K562 (cell line): ENCODE measurements around the gene SMG5. TPM values are rescaled to one million over a fixed set of nuclear protein-coding genes. Genes with fewer than 3 reads are reported as not detected.
A peak's percentile ranks its signal among the peaks of the same experiment; 100 is the strongest.

Experiments used
- ARHGAP35 ChIP-seq: fragments of 450-650 bp; IDR thresholded peaks from 2 replicates; pipeline ENCODE4 v1.6.1; 2018; ENCODE audit not compliant: partially characterized antibody
- KAT7 ChIP-seq: sonication (generic); formaldehyde crosslinking; IDR thresholded peaks from 2 replicates; pipeline ENCODE4 v1.8.0; 2022; ENCODE audit warnings: missing genetic modification reagents, mild to moderate bottlenecking, borderline replicate concordance
- LEF1 ChIP-seq: fragments of 450-650 bp; IDR thresholded peaks from 2 replicates; pipeline ENCODE4 v1.6.1; 2016; ENCODE audit warnings: mild to moderate bottlenecking
- NFRKB ChIP-seq: fragments of 450-650 bp; IDR thresholded peaks from 2 replicates; pipeline ENCODE4 v1.6.1; 2016; ENCODE audit warnings: low read depth
- NR2C1 ChIP-seq, 2 experiments: fragments of 450-650 bp; IDR thresholded peaks; 2 replicates each; pipeline ENCODE4 v1.6.1; 2017; ENCODE audit warnings: mild to moderate bottlenecking in 2 of 2, antibody characterized with exemption in 1 of 2, inconsistent platforms in 1 of 2, missing compliant biosample characterization in 1 of 2, missing genetic modification characterization in 1 of 2
- POLR2A ChIP-seq: fragments of 450-650 bp; conservative IDR thresholded peaks from 2 replicates; pipeline ENCODE4 v1.6.1; 2016
- RB1 ChIP-seq: fragments of 450-650 bp; IDR thresholded peaks from 2 replicates; pipeline ENCODE4 v1.6.1; 2017; ENCODE audit warnings: low read depth, mild to moderate bottlenecking
- SAP30 ChIP-seq: fragments of 200-600 bp; sonication (generic); IDR thresholded peaks from 2 replicates; pipeline ENCODE4 v1.6.1; 2012; ENCODE audit warnings: borderline replicate concordance, low read depth, mild to moderate bottlenecking, moderate library complexity, low read length, control low read depth, inconsistent platforms; ENCODE audit not compliant: insufficient read depth, poor library complexity, severe bottlenecking
- SMARCE1 ChIP-seq: fragments of 450-650 bp; IDR thresholded peaks from 2 replicates; pipeline ENCODE4 v1.7.1; 2016; ENCODE audit warnings: mild to moderate bottlenecking
- SRSF7 ChIP-seq: fragments of 200-400 bp; formaldehyde crosslinking; optimal IDR thresholded peaks from 2 replicates; pipeline ENCODE3; 2017; ENCODE audit warnings: mild to moderate bottlenecking, low read depth, low read length
- ZBED1 ChIP-seq: IDR thresholded peaks from 2 replicates; pipeline ENCODE4 v1.6.1; 2014
- ZNF134 ChIP-seq: fragments of 250-450 bp; sonication (Bioruptor Pico); conservative IDR thresholded peaks from 2 replicates; pipeline ENCODE4 v1.4.0; 2020
- ZNF551 ChIP-seq: fragments of 250-450 bp; sonication (Bioruptor Pico); IDR thresholded peaks from 2 replicates; pipeline ENCODE4 v1.5.0; 2021; ENCODE audit warnings: mild to moderate bottlenecking, moderate library complexity
- polyA plus RNA-seq, 8 experiments: library from polyadenylated mRNA; depleted of rRNA in 4 of 8; stranded (reverse) in 5 of 8; unstranded in 3 of 8; fragments of >200 nt; fragmentation: Nextera tagmentation in 2 of 8; fragmentation: Illumina TruSeq in 1 of 8; extraction: Ambion mirVana in 2 of 8; extraction: Trizol in 1 of 8; gene quantifications; 2 replicates each; pipeline versions ENCODE4 v1.2.1 to v1.2.3, GENCODE V29; 2011 to 2014; ENCODE audit warnings: inconsistent platforms in 1 of 8, missing spikeins in 1 of 8
- total RNA-seq, 7 experiments: library from RNA; depleted of rRNA in 6 of 7; stranded (reverse); fragments of >200 nt in 6 of 7; fragmentation: Illumina TruSeq in 2 of 7; extraction: Trizol in 2 of 7; gene quantifications; 2 replicates each; pipeline versions ENCODE4 v1.2.1 to v1.2.3, GENCODE V29; 2011 to 2021; ENCODE audit warnings: low replicate concordance in 1 of 7
- TF ChIP-seq, protein P1 (sequence below): fragments of 200-800 bp; sonication (Bioruptor generic); IDR thresholded peaks from 2 replicates; pipeline ENCODE4 v1.6.1; 2017; ENCODE audit warnings: missing genetic modification characterization, missing compliant biosample characterization
- TF ChIP-seq, protein P2 (sequence below): fragments of 450-650 bp; IDR thresholded peaks from 2 replicates; pipeline ENCODE4 v1.6.1; 2018; ENCODE audit not compliant: partially characterized antibody
- TF ChIP-seq, protein P3 (sequence below): sonication (generic); formaldehyde crosslinking; IDR thresholded peaks from 2 replicates; pipeline ENCODE4 v1.8.0; 2022; ENCODE audit warnings: missing genetic modification reagents, mild to moderate bottlenecking, moderate library complexity, borderline replicate concordance
- TF ChIP-seq, protein P4 (sequence below), 2 experiments: fragments of 450-650 bp; IDR thresholded peaks; 2 replicates each; pipeline ENCODE4 v1.6.1; 2018; ENCODE audit warnings: mild to moderate bottlenecking in 2 of 2, low read depth in 1 of 2; ENCODE audit not compliant: partially characterized antibody in 2 of 2

The SMG5 gene
- total and polyA plus RNA-seq, 9 of the 15 experiments (the other 6 are each of a cell fraction or from before 2014, with no cell fraction given) = 1.4 to 85.9 (median 53.0) TPM

DNA sequence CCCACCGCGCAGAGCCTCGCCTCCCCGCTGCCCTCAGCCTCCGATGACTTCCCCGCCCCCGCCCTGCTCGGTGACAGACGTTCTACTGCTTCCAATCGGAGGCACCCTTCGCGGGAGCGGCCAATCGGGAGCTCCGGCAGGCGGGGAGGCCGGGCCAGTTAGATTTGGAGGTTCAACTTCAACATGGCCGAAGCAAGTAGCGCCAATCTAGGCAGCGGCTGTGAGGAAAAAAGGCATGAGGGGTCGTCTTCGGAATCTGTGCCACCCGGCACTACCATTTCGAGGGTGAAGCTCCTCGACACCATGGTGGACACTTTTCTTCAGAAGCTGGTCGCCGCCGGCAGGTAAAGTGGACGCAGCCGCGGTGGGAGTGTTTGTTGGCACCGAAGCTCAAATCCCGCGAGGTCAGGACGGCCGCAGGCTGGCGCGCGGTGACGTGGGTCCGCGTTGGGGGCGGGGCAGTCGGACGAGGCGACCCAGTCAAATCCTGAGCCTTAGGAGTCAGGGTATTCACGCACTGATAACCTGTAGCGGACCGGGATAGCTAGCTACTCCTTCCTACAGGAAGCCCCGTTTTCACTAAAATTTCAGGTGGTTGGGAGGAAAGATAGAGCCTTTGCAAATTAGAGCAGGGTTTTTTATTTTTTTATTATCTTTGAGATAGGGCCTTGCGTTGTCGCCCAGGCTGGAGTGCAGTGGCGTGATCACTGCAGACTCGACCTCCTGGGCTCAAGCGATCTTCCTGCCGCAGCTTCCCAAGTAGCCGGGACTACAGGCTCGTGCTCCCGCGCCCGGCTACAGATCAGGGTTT, 69.6 kb downstream of the SMG5 start, which contains the start of gene PMF1 (continued):
- TF ChIP-seq, protein P1, sequence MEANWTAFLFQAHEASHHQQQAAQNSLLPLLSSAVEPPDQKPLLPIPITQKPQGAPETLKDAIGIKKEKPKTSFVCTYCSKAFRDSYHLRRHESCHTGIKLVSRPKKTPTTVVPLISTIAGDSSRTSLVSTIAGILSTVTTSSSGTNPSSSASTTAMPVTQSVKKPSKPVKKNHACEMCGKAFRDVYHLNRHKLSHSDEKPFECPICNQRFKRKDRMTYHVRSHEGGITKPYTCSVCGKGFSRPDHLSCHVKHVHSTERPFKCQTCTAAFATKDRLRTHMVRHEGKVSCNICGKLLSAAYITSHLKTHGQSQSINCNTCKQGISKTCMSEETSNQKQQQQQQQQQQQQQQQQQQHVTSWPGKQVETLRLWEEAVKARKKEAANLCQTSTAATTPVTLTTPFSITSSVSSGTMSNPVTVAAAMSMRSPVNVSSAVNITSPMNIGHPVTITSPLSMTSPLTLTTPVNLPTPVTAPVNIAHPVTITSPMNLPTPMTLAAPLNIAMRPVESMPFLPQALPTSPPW = peak; percentile 71
- TF ChIP-seq SAP30 (peak; percentile 53), KAT7 (CRISPR knock-in tag) (peak; percentile 71; the same call in 1 of the 2 replicates), SRSF7 (no peak), ZNF134 (CRISPR knock-in tag) (peak; percentile 92; the same call in 1 of the 2 replicates), ZNF551 (no peak), NR2C1 (IDR thresholded peaks at IDR 0.05) (peak; percentile 37; the same call in 1 of the 2 replicates), NR2C1 (tag; IDR thresholded peaks at IDR 0.05) (peak; percentile 32; the same call in 1 of the 2 replicates), ARHGAP35 (peak; percentile 85), LEF1 (peak; percentile 34; the same call in 1 of the 2 replicates), POLR2A (peak; percentile 98), SMARCE1 (no peak), ZBED1 (0 out of 2 replicates have a peak, but pooled peaks have one; percentile 19), NFRKB (peak; percentile 95), RB1 (peak; percentile 58; the same call in 1 of the 2 replicates)
- TF ChIP-seq, protein P2, sequence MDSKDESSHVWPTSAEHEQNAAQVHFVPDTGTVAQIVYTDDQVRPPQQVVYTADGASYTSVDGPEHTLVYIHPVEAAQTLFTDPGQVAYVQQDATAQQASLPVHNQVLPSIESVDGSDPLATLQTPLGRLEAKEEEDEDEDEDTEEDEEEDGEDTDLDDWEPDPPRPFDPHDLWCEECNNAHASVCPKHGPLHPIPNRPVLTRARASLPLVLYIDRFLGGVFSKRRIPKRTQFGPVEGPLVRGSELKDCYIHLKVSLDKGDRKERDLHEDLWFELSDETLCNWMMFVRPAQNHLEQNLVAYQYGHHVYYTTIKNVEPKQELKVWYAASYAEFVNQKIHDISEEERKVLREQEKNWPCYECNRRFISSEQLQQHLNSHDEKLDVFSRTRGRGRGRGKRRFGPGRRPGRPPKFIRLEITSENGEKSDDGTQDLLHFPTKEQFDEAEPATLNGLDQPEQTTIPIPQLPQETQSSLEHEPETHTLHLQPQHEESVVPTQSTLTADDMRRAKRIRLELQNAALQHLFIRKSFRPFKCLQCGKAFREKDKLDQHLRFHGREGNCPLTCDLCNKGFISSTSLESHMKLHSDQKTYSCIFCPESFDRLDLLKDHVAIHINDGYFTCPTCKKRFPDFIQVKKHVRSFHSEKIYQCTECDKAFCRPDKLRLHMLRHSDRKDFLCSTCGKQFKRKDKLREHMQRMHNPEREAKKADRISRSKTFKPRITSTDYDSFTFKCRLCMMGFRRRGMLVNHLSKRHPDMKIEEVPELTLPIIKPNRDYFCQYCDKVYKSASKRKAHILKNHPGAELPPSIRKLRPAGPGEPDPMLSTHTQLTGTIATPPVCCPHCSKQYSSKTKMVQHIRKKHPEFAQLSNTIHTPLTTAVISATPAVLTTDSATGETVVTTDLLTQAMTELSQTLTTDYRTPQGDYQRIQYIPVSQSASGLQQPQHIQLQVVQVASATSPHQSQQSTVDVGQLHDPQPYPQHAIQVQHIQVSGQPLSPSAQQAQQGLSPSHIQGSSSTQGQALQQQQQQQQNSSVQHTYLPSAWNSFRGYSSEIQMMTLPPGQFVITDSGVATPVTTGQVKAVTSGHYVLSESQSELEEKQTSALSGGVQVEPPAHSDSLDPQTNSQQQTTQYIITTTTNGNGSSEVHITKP = peak; percentile 91
- TF ChIP-seq, protein P3, sequence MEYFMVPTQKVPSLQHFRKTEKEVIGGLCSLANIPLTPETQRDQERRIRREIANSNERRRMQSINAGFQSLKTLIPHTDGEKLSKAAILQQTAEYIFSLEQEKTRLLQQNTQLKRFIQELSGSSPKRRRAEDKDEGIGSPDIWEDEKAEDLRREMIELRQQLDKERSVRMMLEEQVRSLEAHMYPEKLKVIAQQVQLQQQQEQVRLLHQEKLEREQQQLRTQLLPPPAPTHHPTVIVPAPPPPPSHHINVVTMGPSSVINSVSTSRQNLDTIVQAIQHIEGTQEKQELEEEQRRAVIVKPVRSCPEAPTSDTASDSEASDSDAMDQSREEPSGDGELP (CRISPR knock-in tag) = peak; percentile 86
- TF ChIP-seq, protein P4, sequence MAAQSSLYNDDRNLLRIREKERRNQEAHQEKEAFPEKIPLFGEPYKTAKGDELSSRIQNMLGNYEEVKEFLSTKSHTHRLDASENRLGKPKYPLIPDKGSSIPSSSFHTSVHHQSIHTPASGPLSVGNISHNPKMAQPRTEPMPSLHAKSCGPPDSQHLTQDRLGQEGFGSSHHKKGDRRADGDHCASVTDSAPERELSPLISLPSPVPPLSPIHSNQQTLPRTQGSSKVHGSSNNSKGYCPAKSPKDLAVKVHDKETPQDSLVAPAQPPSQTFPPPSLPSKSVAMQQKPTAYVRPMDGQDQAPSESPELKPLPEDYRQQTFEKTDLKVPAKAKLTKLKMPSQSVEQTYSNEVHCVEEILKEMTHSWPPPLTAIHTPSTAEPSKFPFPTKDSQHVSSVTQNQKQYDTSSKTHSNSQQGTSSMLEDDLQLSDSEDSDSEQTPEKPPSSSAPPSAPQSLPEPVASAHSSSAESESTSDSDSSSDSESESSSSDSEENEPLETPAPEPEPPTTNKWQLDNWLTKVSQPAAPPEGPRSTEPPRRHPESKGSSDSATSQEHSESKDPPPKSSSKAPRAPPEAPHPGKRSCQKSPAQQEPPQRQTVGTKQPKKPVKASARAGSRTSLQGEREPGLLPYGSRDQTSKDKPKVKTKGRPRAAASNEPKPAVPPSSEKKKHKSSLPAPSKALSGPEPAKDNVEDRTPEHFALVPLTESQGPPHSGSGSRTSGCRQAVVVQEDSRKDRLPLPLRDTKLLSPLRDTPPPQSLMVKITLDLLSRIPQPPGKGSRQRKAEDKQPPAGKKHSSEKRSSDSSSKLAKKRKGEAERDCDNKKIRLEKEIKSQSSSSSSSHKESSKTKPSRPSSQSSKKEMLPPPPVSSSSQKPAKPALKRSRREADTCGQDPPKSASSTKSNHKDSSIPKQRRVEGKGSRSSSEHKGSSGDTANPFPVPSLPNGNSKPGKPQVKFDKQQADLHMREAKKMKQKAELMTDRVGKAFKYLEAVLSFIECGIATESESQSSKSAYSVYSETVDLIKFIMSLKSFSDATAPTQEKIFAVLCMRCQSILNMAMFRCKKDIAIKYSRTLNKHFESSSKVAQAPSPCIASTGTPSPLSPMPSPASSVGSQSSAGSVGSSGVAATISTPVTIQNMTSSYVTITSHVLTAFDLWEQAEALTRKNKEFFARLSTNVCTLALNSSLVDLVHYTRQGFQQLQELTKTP (IDR thresholded peaks at IDR 0.05; ENCODE audit: low read depth in 1 of 2, partially characterized antibody in 2 of 2) = peak in 1 of 2 experiments; percentile 34
